ENCODE data around the gene DCC.

DCC gene

GRCh38 chr18:52554180-52554579 lies 214.2 kb downstream of the DCC start:
- no peak for DNase-seq (ENCODE audit: low read depth)
- no peak for TF ChIP-seq CTCF (IDR thresholded peaks at IDR 0.05; ENCODE audit: insufficient read depth, low read depth, low read length, missing control alignments)
- H3K4me3 ChIP-seq (ENCODE audit: low read depth, low read length), result no peak overlapping the region

- no peak for DNase-seq (ENCODE audit: low read depth)
- TF ChIP-seq CTCF (IDR thresholded peaks at IDR 0.05; ENCODE audit: insufficient read depth, low read depth, low read length, missing control alignments), result no peak
- H3K4me3 ChIP-seq (ENCODE audit: low read depth, low read length), result no peak overlapping the region
These were observed 227.4 kb downstream of the DCC start for GRCh38 chr18:52567360-52567759.

- H3K4me3 ChIP-seq (ENCODE audit: low read depth, low read length), result no peak overlapping the region
- DNase-seq (ENCODE audit: low read depth), result no peak
- no peak for TF ChIP-seq CTCF (IDR thresholded peaks at IDR 0.05; ENCODE audit: insufficient read depth, low read depth, low read length, missing control alignments)
These were observed 229.5 kb downstream of the DCC start for GRCh38 chr18:52569492-52569891.

- no peak for TF ChIP-seq CTCF (IDR thresholded peaks at IDR 0.05; ENCODE audit: insufficient read depth, low read depth, low read length, missing control alignments)
- DNase-seq (ENCODE audit: low read depth), result no peak
- no peak overlapping the region for H3K4me3 ChIP-seq (ENCODE audit: low read depth, low read length)
These were observed 231.0 kb downstream of the DCC start for GRCh38 chr18:52570975-52571374.

GRCh38 chr18:52572036-52573000 lies 232.3 kb downstream of the DCC start:
- TF ChIP-seq CTCF (IDR thresholded peaks at IDR 0.05; ENCODE audit: insufficient read depth, low read depth, low read length, missing control alignments), result no peak
- DNase-seq (ENCODE audit: low read depth), result no peak
- no peak overlapping the region for H3K4me3 ChIP-seq (ENCODE audit: low read depth, low read length)

GRCh38 chr18:52577795-52578194 lies 237.8 kb downstream of the DCC start:
- DNase-seq (ENCODE audit: low read depth), result no peak
- no peak for TF ChIP-seq CTCF (IDR thresholded peaks at IDR 0.05; ENCODE audit: insufficient read depth, low read depth, low read length, missing control alignments)
- H3K4me3 ChIP-seq (ENCODE audit: low read depth, low read length), result no peak overlapping the region

All from GM12865 (cell line).